Stimulated activated CD4-positive, alpha-beta T cell treated with anti-CD3 and anti-CD28 coated beads, Interleukin-2, amount 100 ng/mL, for 48 hours (primary cell): ENCODE data around the gene FLII.
"Not testable (repeated sequence)": the region's sequence is repeated elsewhere in the genome, so short reads cannot be mapped to it uniquely, and the experiment has no call there.

Experiments
- DNase-seq, 2 donors: peaks; one replicate each; pipeline ENCODE4 v3.0.0-alpha.2; 2020

FLII gene

DNA sequence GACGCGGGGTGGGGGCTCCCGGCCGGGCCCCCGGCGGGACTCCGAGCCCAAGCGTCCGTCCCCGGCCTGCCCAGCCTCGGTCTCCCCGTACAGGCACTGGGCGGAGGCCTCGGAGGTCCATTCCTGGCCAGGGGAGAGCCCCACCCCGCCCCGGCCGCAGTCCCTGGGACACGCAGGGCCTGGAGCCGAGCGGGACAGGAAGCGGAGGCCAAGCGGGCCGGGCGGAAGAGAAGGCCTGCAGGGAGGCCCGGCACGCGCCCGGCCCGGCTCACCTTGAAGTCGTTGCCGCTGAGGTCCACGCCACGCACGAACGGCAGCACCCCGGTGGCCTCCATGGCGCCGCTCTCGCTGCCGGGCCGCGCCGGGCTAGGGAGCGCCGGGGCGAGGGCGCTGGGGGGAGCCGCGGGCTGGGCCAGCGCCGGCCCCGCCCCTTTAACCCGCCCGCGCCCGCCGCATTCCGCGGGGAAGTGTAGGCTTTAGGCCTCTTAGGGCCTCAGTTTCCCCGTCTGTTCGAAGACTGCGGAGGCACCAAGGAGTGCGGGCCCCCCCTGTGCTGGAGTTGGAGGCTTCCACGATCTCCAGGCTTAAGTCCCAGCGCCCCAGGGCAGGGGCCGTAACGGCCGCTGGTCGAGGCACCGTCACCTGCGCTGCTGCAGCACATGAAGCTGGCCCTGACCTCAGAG, at the start of gene FLII:
Gene FLII, minus strand, starts transcription at position 383 of the 683 bp plus-strand sequence. Its CDS starts 48 bp downstream, at position 335.
- DNase-seq: peak; percentile 37 to 51

DNA sequence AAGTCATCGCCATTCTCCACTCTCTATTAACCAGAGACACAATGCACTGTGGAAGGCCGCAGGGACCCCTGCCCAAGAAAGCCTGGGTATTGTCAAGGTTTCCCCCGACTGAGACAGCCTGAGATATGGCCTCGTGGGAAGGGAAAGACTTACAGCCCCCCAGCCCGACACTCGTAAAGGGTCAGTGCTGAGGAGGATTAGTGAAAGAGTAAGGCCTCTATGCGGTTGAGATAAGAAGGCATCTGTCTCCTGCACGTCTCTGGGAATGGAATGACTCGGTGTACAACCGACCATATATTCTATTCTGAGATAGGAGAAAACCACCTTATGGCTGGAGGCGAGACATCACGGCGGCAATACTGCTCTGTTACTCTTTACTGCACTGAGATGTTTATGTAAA, 44.7 kb upstream of the FLII start:
- not testable (repeated sequence) for DNase-seq

DNA sequence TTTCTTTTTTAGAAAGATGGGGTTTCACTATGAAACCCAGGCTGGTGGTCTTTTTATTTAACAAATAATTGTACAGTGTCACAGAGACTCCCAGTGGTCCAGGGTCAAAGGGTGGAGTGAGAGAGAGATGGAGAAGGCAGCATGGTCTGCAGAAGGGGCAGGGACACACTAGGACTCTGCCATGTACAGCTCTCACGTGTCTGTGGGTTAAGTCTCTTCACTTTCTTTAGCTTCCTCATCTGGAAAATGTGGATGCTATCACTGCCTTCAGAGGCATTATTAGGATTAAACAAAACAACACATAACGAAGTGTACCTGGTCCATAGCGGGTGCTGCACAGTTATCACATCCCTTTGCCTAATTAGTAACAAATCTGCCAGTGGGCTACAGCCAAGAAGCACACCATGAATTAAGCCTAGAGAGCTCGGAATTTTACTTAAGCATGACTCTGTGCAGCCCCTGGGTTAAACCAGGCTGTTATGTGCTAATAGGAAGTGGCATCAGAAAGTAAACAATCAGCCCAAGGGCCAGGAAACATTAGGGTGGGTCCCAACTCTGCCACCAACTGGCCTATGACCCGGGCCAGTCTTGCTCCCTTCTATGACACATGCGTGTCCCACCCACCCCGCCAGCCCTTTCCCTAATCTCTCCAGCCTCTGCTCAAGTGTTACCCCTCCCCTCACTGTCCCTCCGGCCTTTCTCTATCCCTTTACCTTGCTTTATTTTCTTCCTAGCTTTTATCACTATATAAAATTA, 42.4 kb upstream of the FLII start:
- DNase-seq: no peak

DNA sequence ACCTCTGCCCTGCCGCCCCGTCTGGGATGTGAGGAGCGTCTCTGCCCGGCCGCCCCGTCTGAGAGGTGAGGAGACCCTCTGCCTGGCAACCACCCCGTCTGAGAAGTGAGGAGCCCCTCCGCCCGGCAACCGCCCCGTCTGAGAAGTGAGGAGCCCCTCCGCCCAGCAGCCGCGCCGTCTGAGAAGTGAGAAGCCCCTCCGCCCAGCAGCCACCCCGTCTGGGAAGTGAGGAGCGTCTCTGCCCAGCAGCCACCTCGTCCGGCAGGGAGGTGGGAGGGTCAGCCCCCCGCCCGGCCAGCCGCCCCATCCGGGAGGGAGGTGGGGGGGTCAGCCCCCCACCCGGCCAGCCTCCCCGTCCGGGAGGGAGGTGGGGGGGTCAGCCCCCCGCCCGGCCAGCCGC, 39.5 kb upstream of the FLII start:
- DNase-seq: not testable (repeated sequence)

DNA sequence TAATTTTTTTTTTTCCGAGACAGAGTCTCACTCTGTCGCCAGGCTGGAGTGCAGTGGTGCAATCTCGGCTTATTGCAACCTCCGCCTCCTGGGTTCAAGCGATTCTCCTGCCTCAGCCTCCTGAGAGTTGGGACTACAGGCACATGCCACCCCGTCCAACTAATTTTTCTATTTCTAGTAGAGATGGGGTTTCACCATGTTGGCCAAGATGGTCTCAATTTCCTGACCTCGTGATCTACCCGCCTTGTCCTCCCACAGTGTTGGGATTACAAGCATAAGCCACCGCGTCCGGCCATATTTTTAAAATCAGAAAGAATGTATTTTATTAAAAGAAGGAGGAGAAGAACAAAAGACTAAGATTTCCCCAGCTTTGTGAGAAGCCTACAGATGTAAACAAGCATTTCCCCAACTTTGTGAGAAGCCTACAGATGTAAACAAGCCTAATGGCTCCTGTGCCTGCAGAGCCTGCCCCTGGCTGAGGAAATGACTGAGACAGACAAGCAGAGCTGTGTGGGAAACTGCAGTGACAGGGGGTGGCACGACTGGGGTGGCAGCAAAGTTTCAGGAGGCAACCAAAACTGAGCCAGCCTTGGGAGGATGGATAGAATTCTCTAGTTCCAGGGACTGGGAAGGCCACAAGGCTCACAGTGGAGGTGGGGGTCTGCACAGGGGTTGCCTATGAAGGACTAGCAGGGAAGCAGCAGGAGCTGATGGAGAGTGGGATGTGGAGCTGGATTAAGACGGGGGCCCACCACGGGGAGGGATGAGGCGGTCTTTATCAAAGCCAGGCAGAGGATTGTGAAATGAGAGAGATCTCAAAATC, 33.4 kb upstream of the FLII start:
- no peak for DNase-seq

DNA sequence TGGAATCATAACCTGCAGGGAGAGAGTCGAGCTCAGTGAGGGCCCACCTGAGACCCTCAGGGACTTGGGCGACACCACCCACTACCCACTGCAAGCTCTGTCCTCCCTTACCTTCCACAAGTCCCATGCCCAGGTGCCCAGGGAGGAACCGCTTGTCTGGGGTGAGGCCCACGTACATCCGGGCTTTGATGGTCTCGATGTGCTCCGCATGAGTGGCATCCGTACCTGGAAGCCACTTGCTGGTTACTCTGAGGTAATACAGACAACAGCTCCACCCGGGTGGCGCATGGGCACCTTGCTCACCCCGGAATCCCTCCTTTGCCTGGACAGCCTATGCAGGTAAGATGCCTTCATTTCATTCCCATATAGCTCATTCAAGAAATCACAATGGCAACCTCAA, 26.8 kb upstream of the FLII start:
- DNase-seq: no peak

DNA sequence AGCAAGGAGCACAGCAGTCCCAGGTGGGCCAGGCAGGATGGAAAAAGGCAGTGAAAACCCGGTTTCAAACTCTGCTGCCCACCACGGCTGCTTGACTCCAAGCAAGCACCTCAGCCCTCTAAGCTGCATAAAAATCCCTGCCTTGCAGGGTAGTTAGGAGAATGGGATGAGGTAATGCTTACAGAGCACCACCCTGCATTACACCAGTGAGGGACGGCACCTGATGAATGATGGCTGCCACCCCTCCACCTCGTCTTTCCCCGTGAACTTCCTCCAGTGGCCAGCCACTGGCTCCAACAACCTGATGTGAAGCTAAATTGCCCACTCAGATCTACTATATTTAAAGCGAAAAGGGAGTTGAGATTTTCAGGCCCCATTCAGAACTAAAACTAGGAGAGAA, 23.2 kb upstream of the FLII start:
- DNase-seq: no peak

GRCh38 chr17:18280766-18281371, 22.3 kb upstream of the FLII start:
- no peak for DNase-seq

DNA sequence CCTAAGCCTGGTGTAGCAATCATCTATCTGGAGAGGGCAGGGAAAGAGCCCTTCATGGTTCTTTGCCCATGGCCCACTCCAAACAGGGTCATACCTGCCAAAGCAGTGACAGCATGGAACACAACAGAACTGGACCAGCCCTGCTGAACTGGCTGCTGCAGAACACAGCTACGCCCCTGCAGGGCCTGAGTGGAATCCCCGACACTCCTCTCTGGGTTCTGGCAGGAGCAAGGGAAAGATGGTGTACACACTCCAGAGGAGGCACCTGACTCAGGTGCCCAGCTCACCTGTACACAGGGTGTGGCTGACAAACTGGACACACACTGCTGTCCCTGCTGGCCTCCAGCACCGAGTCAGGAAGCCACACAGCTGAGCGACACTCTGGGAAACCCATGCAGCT, 21.7 kb upstream of the FLII start:
- no peak for DNase-seq

GRCh38 chr17:18278867-18279266, 20.3 kb upstream of the FLII start:
- no peak for DNase-seq

- DNase-seq: no peak
Observed at GRCh38 chr17:18277076-18277475, 18.5 kb upstream of the FLII start.

DNA sequence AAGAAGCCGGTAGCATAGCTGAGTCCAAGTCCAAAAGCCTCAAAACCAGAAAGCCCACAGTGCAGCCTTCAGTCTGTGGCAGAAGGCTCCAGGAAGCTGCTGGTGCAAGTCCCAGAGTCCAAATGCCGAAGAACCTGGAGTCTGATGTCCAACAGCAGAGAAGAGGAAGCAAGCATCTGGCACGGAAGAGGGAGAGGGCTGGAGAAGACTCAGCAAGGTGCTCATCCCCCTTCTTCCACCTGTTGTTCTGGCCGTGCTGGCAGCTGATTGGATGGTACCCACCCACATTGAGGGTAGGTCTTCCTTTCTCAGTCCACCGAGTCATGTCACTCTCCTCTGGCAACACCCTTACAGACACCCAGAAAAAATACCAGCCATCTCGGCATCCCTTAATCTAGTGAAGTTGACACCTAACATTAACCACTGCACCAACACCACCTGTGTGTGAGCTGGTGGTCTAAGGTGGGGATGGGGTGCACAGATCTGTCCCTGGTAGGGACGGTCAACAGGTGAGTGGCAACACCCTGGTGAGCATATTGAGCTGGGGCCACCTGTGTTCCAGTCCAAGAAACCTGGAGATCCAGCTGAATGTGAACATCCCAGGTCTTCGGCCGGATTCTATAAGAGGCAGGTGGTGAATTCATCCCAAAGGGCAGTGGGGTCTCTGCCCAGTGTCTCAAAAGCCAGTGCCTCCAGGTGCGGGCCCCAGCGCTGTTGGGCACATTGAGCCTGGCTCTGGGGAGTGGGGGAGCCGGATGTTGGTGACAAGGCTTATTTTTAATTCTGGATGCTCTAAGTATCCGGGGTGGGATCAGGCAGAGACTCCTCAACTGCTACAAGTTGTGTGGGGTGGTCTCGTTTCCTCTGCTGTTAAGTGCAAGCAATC, 11.8 kb upstream of the FLII start:
- DNase-seq: no peak

GRCh38 chr17:18267927-18268711, 9.6 kb upstream of the FLII start:
- no peak for DNase-seq

DNA sequence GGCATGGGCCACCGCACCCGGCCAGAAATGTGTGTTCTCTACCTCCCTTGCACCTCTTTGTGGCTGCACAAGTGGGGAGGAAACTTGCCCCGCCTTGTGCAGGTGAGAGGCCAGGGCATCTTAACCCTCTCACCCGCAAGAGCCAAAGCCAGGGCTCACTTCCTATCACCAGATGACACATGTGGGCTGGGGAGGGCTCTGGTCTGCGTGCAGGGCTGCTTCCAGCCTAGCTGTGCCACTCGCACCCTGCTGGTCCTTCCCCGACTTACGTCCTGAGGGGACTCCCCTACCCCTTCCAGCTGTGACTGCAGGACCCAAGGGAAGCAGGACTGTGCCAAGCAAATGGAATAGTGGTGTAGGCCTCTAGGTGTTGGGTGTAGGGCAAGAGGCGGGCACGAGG, 8.8 kb upstream of the FLII start:
- DNase-seq: no peak

- DNase-seq: no peak
Observed at GRCh38 chr17:18263885-18264682, 5.5 kb upstream of the FLII start.

DNA sequence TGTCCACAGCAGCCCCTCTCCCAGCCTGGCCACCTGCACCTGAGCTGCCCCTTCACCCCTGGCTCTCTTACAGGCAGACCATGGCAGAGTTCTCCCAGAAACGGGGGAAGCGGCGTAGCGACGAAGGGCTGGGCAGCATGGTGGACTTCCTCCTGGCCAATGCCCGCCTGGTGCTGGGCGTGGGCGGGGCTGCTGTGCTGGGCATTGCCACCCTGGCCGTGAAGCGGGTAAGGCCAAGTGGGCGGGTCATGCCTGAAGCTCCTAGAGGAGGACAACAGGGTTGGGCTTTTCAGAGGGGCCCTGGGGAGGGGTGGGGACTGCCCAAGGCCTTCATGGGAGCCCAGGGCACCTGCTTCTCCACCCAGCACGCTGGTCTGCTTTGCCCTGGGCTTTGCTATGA, 4.1 kb upstream of the FLII start:
- DNase-seq: no peak

- no peak for DNase-seq
Observed at GRCh38 chr17:18262111-18262510, 3.6 kb upstream of the FLII start.

- DNase-seq: no peak
Observed at GRCh38 chr17:18261659-18262058, 3.1 kb upstream of the FLII start.

GRCh38 chr17:18261146-18261515, 2.6 kb upstream of the FLII start:
- peak; percentile 25 to 32 for DNase-seq

DNA sequence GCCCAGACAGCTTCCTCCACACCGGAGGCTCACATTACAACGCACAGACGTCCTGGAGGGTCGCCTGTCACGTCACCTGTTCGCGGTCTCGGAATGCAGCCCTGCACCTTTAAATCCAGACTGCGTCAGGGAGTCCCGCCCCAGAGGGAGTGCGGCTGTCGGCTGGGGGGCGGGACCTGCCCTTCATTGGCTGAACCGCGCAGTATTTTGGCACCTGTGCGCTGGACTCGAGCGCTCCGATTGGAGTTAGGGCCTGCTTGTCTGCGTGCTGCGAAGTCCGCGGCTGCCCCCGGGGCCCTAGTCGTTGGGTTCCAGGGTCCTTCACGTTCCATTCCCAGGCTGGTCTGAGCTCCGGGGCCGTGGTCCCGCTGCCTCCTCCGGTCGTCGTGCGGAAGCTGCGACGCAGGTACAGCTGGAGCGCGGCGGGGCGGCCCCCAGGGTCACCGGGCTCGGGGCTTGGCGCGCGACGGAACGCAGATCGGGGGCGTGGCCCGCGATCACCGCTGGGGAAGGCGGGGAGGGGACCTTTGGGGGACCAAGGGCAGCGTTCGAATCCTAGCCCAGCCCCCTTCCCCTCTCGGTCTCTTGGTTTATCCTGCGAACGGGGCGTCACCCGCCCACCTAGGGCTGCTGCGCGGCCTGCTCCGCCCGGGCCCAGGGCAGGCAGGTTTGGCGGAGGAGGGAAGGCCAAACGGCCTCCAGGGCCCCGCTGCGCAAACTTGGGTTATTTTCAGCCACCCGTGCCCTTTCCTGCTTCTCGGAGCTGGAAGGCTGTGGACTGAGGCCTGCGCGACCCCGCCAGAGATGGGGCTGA, 2.0 kb upstream of the FLII start, which contains the start of gene MIEF2:
Gene MIEF2, plus strand, starts transcription at position 331 of the 814 bp plus-strand sequence. CDS start 2,059 bp downstream, outside the sequence.
- peak; percentile 86 to 87 for DNase-seq
